HG02885 (cell line): ENCODE results near the gene GRID2.
"Not testable (repeated sequence)": the region's sequence is repeated elsewhere in the genome, so short reads cannot be mapped to it uniquely, and the experiment has no call there.

ENCODE experiments used
- ATAC-seq: cut with Tn5 transposase; IDR thresholded peaks from one replicate; pipeline ENCODE4 v1.9.1; 2021; ENCODE audit warnings: mild to moderate bottlenecking; ENCODE audit not compliant: unreplicated experiment, poor library complexity

The GRID2 gene

GRCh38 chr4:92406488-92406887, 102.7 kb downstream of the GRID2 start:
- ATAC-seq = no peak

- ATAC-seq = peak; percentile 87
These were observed 118.2 kb downstream of the GRID2 start for GRCh38 chr4:92421920-92422319.

GRCh38 chr4:92433272-92433758, 129.5 kb downstream of the GRID2 start:
- ATAC-seq = no peak

GRCh38 chr4:92438722-92439121, 135.0 kb downstream of the GRID2 start:
- ATAC-seq = not testable (repeated sequence)

GRCh38 chr4:92442131-92442530, 138.4 kb downstream of the GRID2 start:
- ATAC-seq = not testable (repeated sequence)

GRCh38 chr4:92444143-92444843, 140.5 kb downstream of the GRID2 start:
- ATAC-seq = not testable (repeated sequence)

GRCh38 chr4:92445127-92445526, 141.4 kb downstream of the GRID2 start:
- no peak for ATAC-seq

- ATAC-seq = no peak
These were observed 143.6 kb downstream of the GRID2 start for GRCh38 chr4:92447255-92447905.

GRCh38 chr4:92448176-92448575, 144.4 kb downstream of the GRID2 start:
- not testable (repeated sequence) for ATAC-seq

GRCh38 chr4:92450694-92451093, 146.9 kb downstream of the GRID2 start:
- ATAC-seq = no peak

- no peak for ATAC-seq
These were observed 148.0 kb downstream of the GRID2 start for GRCh38 chr4:92451782-92452181.

- ATAC-seq = not testable (repeated sequence)
These were observed 148.6 kb downstream of the GRID2 start for GRCh38 chr4:92452383-92452782.

- ATAC-seq = no peak
These were observed 151.6 kb downstream of the GRID2 start for GRCh38 chr4:92455329-92455839.

GRCh38 chr4:92455951-92456350, 152.2 kb downstream of the GRID2 start:
- no peak for ATAC-seq

GRCh38 chr4:92461732-92462131, 158.0 kb downstream of the GRID2 start:
- ATAC-seq = no peak

GRCh38 chr4:92477298-92477697, 173.5 kb downstream of the GRID2 start:
- no peak for ATAC-seq

- no peak for ATAC-seq
These were observed 179.6 kb downstream of the GRID2 start for GRCh38 chr4:92483341-92483740.

- no peak for ATAC-seq
These were observed 184.7 kb downstream of the GRID2 start for GRCh38 chr4:92488496-92488895.

- no peak for ATAC-seq
These were observed 193.4 kb downstream of the GRID2 start for GRCh38 chr4:92497141-92497540.

GRCh38 chr4:92501456-92501855, 197.7 kb downstream of the GRID2 start:
- no peak for ATAC-seq

GRCh38 chr4:92506933-92507332, 203.2 kb downstream of the GRID2 start:
- ATAC-seq = no peak

- no peak for ATAC-seq
These were observed 210.9 kb downstream of the GRID2 start for GRCh38 chr4:92514627-92515026.
